ENCODE results near the gene IL17RD. TPM values are rescaled to one million over a fixed set of nuclear protein-coding genes. Genes with fewer than 3 reads are reported as not detected.
A peak's percentile ranks its signal among the peaks of the same experiment; 100 is the strongest.

The IL17RD gene
- total and polyA plus RNA-seq, 12 donors = 1.3 to 15.6 (median 4.9) TPM

GRCh38 chr3:57155310-57155643 lies 9.9 kb downstream of the IL17RD start:
- H3K27me3 ChIP-seq = peaks cover 0 to 31% (median 0%) of the 10 kb centered on the region in 7 donors
- no peak overlapping the region for H3K4me3 ChIP-seq
- no peaks in the 10 kb centered on the region for H3K9me3 ChIP-seq
- WGBS, 2 donors = 76 to 81% methylated on average over 3 of the region's 3 CpGs
- ATAC-seq (no peak), DNase-seq (no peak)
- H3K36me3 ChIP-seq = no peaks in the 10 kb centered on the region
- H3K27ac ChIP-seq = no peak overlapping the region
- peaks cover 7 to 72% (median 42%) of the 10 kb centered on the region in 9 donors for H3K4me1 ChIP-seq
- no peak for TF ChIP-seq CTCF (IDR thresholded peaks at IDR 0.05)
- intact Hi-C loops (cut with DNase I) = no loop called here

- ATAC-seq = no peak
- DNase-seq = no peak
- WGBS, 2 donors = 40 to 44% methylated on average over 15 of the region's 15 CpGs
- Histone ChIP-seq H3K27me3 (peaks cover 0 to 25% (median 0%) of the 10 kb centered on the region in 7 donors), H3K36me3 (no peaks in the 10 kb centered on the region), H3K4me1 (peaks cover 4 to 72% (median 42%) of the 10 kb centered on the region in 9 donors), H3K4me3 (no peak overlapping the region), H3K9me3 (no peaks in the 10 kb centered on the region), H3K27ac (no peak overlapping the region)
- intact Hi-C loops (cut with DNase I) = no loop called here
- TF ChIP-seq CTCF (IDR thresholded peaks at IDR 0.05) = no peak
These were observed 10.5 kb downstream of the IL17RD start for GRCh38 chr3:57154470-57155309.

- H3K27me3 ChIP-seq = peaks cover 0 to 24% (median 0%) of the 10 kb centered on the region in 7 donors
- ATAC-seq = peak; percentile 43 to 64 (median 54)
- intact Hi-C loops (cut with DNase I) = no loop called here
- peak in 3 of 9 donors; percentile 19 to 31 (median 30) for TF ChIP-seq CTCF (IDR thresholded peaks at IDR 0.05)
- DNase-seq = peak in 1 of 2 donors; percentile 35
- H3K4me3 ChIP-seq = peak overlapping the region in 3 of 10 donors; percentile 2 to 7 (median 6)
- WGBS, 2 donors = 59 to 61% methylated on average over 19 of the region's 19 CpGs
- peaks cover 0 to 55% (median 31%) of the 10 kb centered on the region in 9 donors for H3K4me1 ChIP-seq
- no peaks in the 10 kb centered on the region for H3K36me3 ChIP-seq
- H3K27ac ChIP-seq = peak overlapping the region in 6 of 10 donors; percentile 2 to 34 (median 20)
- H3K9me3 ChIP-seq = no peaks in the 10 kb centered on the region
These were observed 12.7 kb downstream of the IL17RD start for GRCh38 chr3:57152151-57153143.

- Histone ChIP-seq H3K4me3 (peak overlapping the region in 2 of 10 donors; percentile 6 to 7), H3K4me1 (peaks cover 0 to 48% (median 31%) of the 10 kb centered on the region in 9 donors), H3K27ac (peak overlapping the region in 6 of 10 donors; percentile 2 to 32 (median 17)), H3K36me3 (no peaks in the 10 kb centered on the region), H3K27me3 (peaks cover 0 to 17% (median 0%) of the 10 kb centered on the region in 7 donors), H3K9me3 (no peaks in the 10 kb centered on the region)
- peak in 1 of 8 donors; percentile 13 for ATAC-seq
- intact Hi-C loops (cut with DNase I) = no loop called here
- no peak for TF ChIP-seq CTCF (IDR thresholded peaks at IDR 0.05)
- no peak for DNase-seq
- 68 to 75% methylated on average over 3 of the region's 3 CpGs for WGBS, 2 donors
These were observed 13.4 kb downstream of the IL17RD start for GRCh38 chr3:57151749-57152148.

Data from heart right ventricle (tissue), 16 donors.